Caco-2 (cell line): ENCODE results near the gene FAM131A. TPM values are rescaled to one million over a fixed set of nuclear protein-coding genes. Genes with fewer than 3 reads are reported as not detected.
A peak's percentile ranks its signal among the peaks of the same experiment; 100 is the strongest.

ENCODE experiments used
- BruUV-seq: library from RNA; stranded (reverse); fragments of 400-500 nt; replicated peaks from 2 replicates; lab custom pipeline; 2021; lab: Mats Ljungman, UMichigan
- CTCF ChIA-PET: fragments of 300-600 bp; sonication (Branson Sonifier 250); formaldehyde crosslinking; loops from one replicate; lab custom pipeline; 2022; ENCODE audit warnings: antibody characterized with exemption; lab: Charles Lee
- POLR2A ChIA-PET: fragments of 300-600 bp; sonication (Branson Sonifier 250); formaldehyde crosslinking; loops from one replicate; lab custom pipeline; 2022; ENCODE audit warnings: antibody characterized with exemption; lab: Charles Lee
- DNase-seq, 2 experiments: peaks; one replicate each; pipeline versions ENCODE4 v3.0.0 to v3.0.0-alpha.2; 2020 to 2022
- H3K27me3 ChIP-seq: replicated peaks from 2 replicates; pipeline ENCODE4 v1.6.0; 2011; ENCODE audit warnings: low read length; ENCODE audit not compliant: control insufficient read depth, insufficient read depth
- H3K36me3 ChIP-seq: 2 replicates; pipeline ENCODE4 v1.5.1; 2011; ENCODE audit warnings: low read length; ENCODE audit not compliant: control insufficient read depth, insufficient read depth
- H3K4me1 ChIP-seq: fragments of 250-450 bp; sonication (Bioruptor Pico); 2 replicates; pipeline ENCODE4 v1.5.1; 2020; ENCODE audit warnings: mild to moderate bottlenecking
- H3K4me3 ChIP-seq: 2 replicates; pipeline ENCODE4 v1.5.1; 2011; ENCODE audit warnings: low read depth, mild to moderate bottlenecking, control low read depth, low read length
- H3K9me3 ChIP-seq: fragments of 250-450 bp; sonication (Bioruptor Pico); 2 replicates; pipeline ENCODE4 v1.5.1; 2020; ENCODE audit warnings: mild to moderate bottlenecking, moderate library complexity
- H3K27ac Mint-ChIP-seq: one replicate; pipeline ENCODE4 v1.8.0; 2022; ENCODE audit warnings: mixed read lengths; ENCODE audit not compliant: unreplicated experiment
- H3K27me3 Mint-ChIP-seq: one replicate; pipeline ENCODE4 v1.8.0; 2022; ENCODE audit warnings: mixed read lengths; ENCODE audit not compliant: insufficient read depth, unreplicated experiment
- H3K36me3 Mint-ChIP-seq: one replicate; pipeline ENCODE4 v1.8.0; 2022; ENCODE audit warnings: mild to moderate bottlenecking, mixed read lengths; ENCODE audit not compliant: insufficient read depth, unreplicated experiment
- H3K4me1 Mint-ChIP-seq: one replicate; pipeline ENCODE4 v1.8.0; 2022; ENCODE audit warnings: low read depth, mixed read lengths; ENCODE audit not compliant: unreplicated experiment
- H3K4me3 Mint-ChIP-seq: one replicate; pipeline ENCODE4 v1.8.0; 2022; ENCODE audit warnings: mild to moderate bottlenecking, moderate library complexity, mixed read lengths; ENCODE audit not compliant: unreplicated experiment
- H3K9me3 Mint-ChIP-seq: one replicate; pipeline ENCODE4 v1.8.0; 2022; ENCODE audit warnings: mixed read lengths; ENCODE audit not compliant: unreplicated experiment
- CTCF ChIP-seq, 2 experiments: fragments of 200-600 bp in 1 of 2; IDR thresholded peaks; 1 replicate in 1 of 2; 2 replicates in 1 of 2; pipeline versions ENCODE4 v1.5.1 to v1.8.0; 2011 to 2022; ENCODE audit warnings: antibody characterized with exemption in 1 of 2, control low read depth in 1 of 2, inconsistent platforms in 1 of 2, low read depth in 1 of 2, low read length in 1 of 2, mild to moderate bottlenecking in 1 of 2, moderate library complexity in 1 of 2; ENCODE audit not compliant: insufficient read depth in 1 of 2, severe bottlenecking in 1 of 2, unreplicated experiment in 1 of 2
- intact Hi-C: fragments of 100-400 bp; cut with micrococcal nuclease; formaldehyde crosslinking; loops from one replicate; pipeline ENCODE4 v1.10.0; 2022; ENCODE audit not compliant: unreplicated experiment
- total RNA-seq: library from RNA; stranded (reverse); gene quantifications from 2 replicates; pipeline ENCODE4 v1.2.3, GENCODE V29; 2022

FAM131A gene
- total RNA-seq, 1 experiment from 2014 or later = 6.1 TPM

GRCh38 chr3:184333190-184333589 is 4.2 kb upstream of the FAM131A start:
- H3K27me3 ChIP-seq = no peaks in the 10 kb centered on the region
- Mint-ChIP-seq H3K9me3 (no peaks in the 10 kb centered on the region), H3K36me3 (peaks cover 98% of the 10 kb centered on the region), H3K4me3 (no peak overlapping the region), H3K4me1 (no peaks in the 10 kb centered on the region), H3K27ac (peak overlapping the region; percentile 22), H3K27me3 (no peaks in the 10 kb centered on the region)
- CTCF ChIA-PET = no interaction called here
- no peaks in the 10 kb centered on the region for H3K4me1 ChIP-seq
- POLR2A ChIA-PET = no interaction called here
- no peak for TF ChIP-seq CTCF (IDR thresholded peaks at IDR 0.05; ENCODE audit: insufficient read depth in 1 of 2, low read depth in 1 of 2, low read length in 1 of 2, severe bottlenecking in 1 of 2, unreplicated experiment in 1 of 2)
- intact Hi-C loops = no loop called here
- no peak for DNase-seq
- no peaks in the 10 kb centered on the region for H3K9me3 ChIP-seq
- H3K36me3 ChIP-seq = peaks cover 9% of the 10 kb centered on the region
- no peak overlapping the region for H3K4me3 ChIP-seq
- TSS peak; percentile 3 for BruUV-seq

- Mint-ChIP-seq H3K4me3 (no peak overlapping the region), H3K36me3 (peaks cover 96% of the 10 kb centered on the region), H3K9me3 (no peaks in the 10 kb centered on the region), H3K4me1 (no peaks in the 10 kb centered on the region), H3K27me3 (no peaks in the 10 kb centered on the region), H3K27ac (peak overlapping the region; percentile 22)
- no peaks in the 10 kb centered on the region for H3K4me1 ChIP-seq
- no peaks in the 10 kb centered on the region for H3K9me3 ChIP-seq
- TF ChIP-seq CTCF (IDR thresholded peaks at IDR 0.05; ENCODE audit: insufficient read depth in 1 of 2, low read depth in 1 of 2, low read length in 1 of 2, severe bottlenecking in 1 of 2, unreplicated experiment in 1 of 2) = no peak
- no peak for DNase-seq
- ChIA-PET POLR2A (no interaction called here), CTCF (no interaction called here)
- no peak overlapping the region for H3K4me3 ChIP-seq
- BruUV-seq = no TSS peak
- intact Hi-C loops = no loop called here
- H3K36me3 ChIP-seq = peaks cover 6% of the 10 kb centered on the region
- H3K27me3 ChIP-seq = no peaks in the 10 kb centered on the region
These were observed 3.7 kb upstream of the FAM131A start for GRCh38 chr3:184333700-184334099.

GRCh38 chr3:184334470-184335158 is 2.8 kb upstream of the FAM131A start:
- H3K4me3 Mint-ChIP-seq = no peak overlapping the region
- H3K4me1 ChIP-seq = no peaks in the 10 kb centered on the region
- POLR2A ChIA-PET = no interaction called here

More at GRCh38 chr3:184334470-184335158, 2.8 kb upstream of the FAM131A start:
- intact Hi-C loops = no loop called here
- CTCF ChIA-PET = no interaction called here
- DNase-seq = no peak
- Histone ChIP-seq H3K9me3 (no peaks in the 10 kb centered on the region), H3K4me3 (no peak overlapping the region), H3K27me3 (no peaks in the 10 kb centered on the region), H3K36me3 (peaks cover 6% of the 10 kb centered on the region)
- TF ChIP-seq CTCF (IDR thresholded peaks at IDR 0.05; ENCODE audit: insufficient read depth in 1 of 2, low read depth in 1 of 2, low read length in 1 of 2, severe bottlenecking in 1 of 2, unreplicated experiment in 1 of 2) = no peak
- TSS peak; percentile 20 for BruUV-seq
- H3K9me3 Mint-ChIP-seq = no peaks in the 10 kb centered on the region
- no peaks in the 10 kb centered on the region for H3K4me1 Mint-ChIP-seq
- no peaks in the 10 kb centered on the region for H3K27me3 Mint-ChIP-seq
- peak overlapping the region; percentile 53 for H3K27ac Mint-ChIP-seq
- H3K36me3 Mint-ChIP-seq = peaks cover 93% of the 10 kb centered on the region
